Suprapubic skin (tissue), 4 donors: ENCODE data around the gene SLC8A1. TPM values are rescaled to one million over a fixed set of nuclear protein-coding genes. Genes with fewer than 3 reads are reported as not detected.

ENCODE experiments used
- DNase-seq, 2 donors: peaks; one replicate each; pipeline ENCODE4 v3.0.0-alpha.2; 2019; ENCODE audit warnings: low spot score in 2 of 2
- H3K27ac ChIP-seq: fragments of 200-600 bp; sonication (generic); one replicate; pipeline ENCODE4 v1.5.1; 2019
- H3K27me3 ChIP-seq: fragments of 200-600 bp; sonication (generic); one replicate; pipeline ENCODE4 v1.5.1; 2019
- H3K36me3 ChIP-seq: fragments of 200-600 bp; sonication (generic); one replicate; pipeline ENCODE4 v1.5.1; 2019
- H3K4me1 ChIP-seq: fragments of 200-600 bp; sonication (generic); one replicate; pipeline ENCODE4 v1.5.1; 2019
- H3K4me3 ChIP-seq: fragments of 200-600 bp; sonication (generic); one replicate; pipeline ENCODE4 v1.5.1; 2019; ENCODE audit warnings: mild to moderate bottlenecking
- H3K9me3 ChIP-seq: fragments of 200-600 bp; sonication (generic); one replicate; pipeline ENCODE4 v1.5.1; 2019
- CTCF ChIP-seq, 2 donors: fragments of 200-600 bp in 1 of 2; fragments of 450-650 bp in 1 of 2; sonication (generic) in 1 of 2; IDR thresholded peaks; one replicate each; pipeline ENCODE4 v1.5.1; 2016 to 2019; ENCODE audit warnings: antibody characterized with exemption in 2 of 2, mild to moderate bottlenecking in 1 of 2, moderate library complexity in 1 of 2
- EP300 ChIP-seq: sonication (generic); formaldehyde crosslinking; IDR thresholded peaks from one replicate; pipeline ENCODE4 v1.6.1; 2017; ENCODE audit warnings: antibody characterized with exemption
- POLR2A ChIP-seq, 2 donors: fragments of 450-650 bp; IDR thresholded peaks; one replicate each; pipeline ENCODE4 v1.6.1; 2017; ENCODE audit warnings: antibody characterized with exemption in 2 of 2, mild to moderate bottlenecking in 2 of 2, moderate library complexity in 2 of 2
- POLR2AphosphoS5 ChIP-seq, 3 donors: sonication (generic); formaldehyde crosslinking; IDR thresholded peaks; one replicate each; pipeline ENCODE4 v1.6.1; 2017; ENCODE audit warnings: antibody characterized with exemption in 3 of 3
- WGBS: methylation state at CpG from one replicate; pipeline ENCODE4 v1.1.5; 2018; 5-methylcytosine and 5-hydroxymethylcytosine counted together
- total RNA-seq, 4 donors: library from RNA; depleted of rRNA; stranded (reverse); fragments of >200 nt; gene quantifications; one replicate each; pipeline ENCODE4 v1.1.0, GENCODE V29; 2016

The SLC8A1 gene
- total RNA-seq, 4 donors from 2014 or later, result 2.4 to 14.4 (median 9.9) TPM

- no peaks in the 10 kb centered on the region for H3K9me3 ChIP-seq
- H3K27me3 ChIP-seq, result no peaks in the 10 kb centered on the region
- peaks cover 5% of the 10 kb centered on the region for H3K4me1 ChIP-seq
- H3K36me3 ChIP-seq, result no peaks in the 10 kb centered on the region
- no peak overlapping the region for H3K4me3 ChIP-seq
- H3K27ac ChIP-seq, result no peak overlapping the region
- DNase-seq, result no peak
- TF ChIP-seq POLR2A (IDR thresholded peaks at IDR 0.05) (no peak), POLR2AphosphoS5 (IDR thresholded peaks at IDR 0.05) (no peak), EP300 (no peak), CTCF (IDR thresholded peaks at IDR 0.05) (no peak)
- 64% methylated on average over 6 of the region's 6 CpGs for WGBS
Observed at GRCh38 chr2:40271094-40271493, 180.8 kb downstream of the SLC8A1 start.

GRCh38 chr2:40270372-40270771, 181.5 kb downstream of the SLC8A1 start:
- WGBS, result 83% methylated on average over 2 of the region's 2 CpGs
- TF ChIP-seq POLR2AphosphoS5 (IDR thresholded peaks at IDR 0.05) (no peak), EP300 (no peak), CTCF (IDR thresholded peaks at IDR 0.05) (no peak), POLR2A (IDR thresholded peaks at IDR 0.05) (no peak)

GRCh38 chr2:40268566-40268965, 183.3 kb downstream of the SLC8A1 start:
- peaks cover 5% of the 10 kb centered on the region for H3K4me1 ChIP-seq
- TF ChIP-seq EP300, result no peak
- TF ChIP-seq CTCF (IDR thresholded peaks at IDR 0.05), result no peak
- no peak for TF ChIP-seq POLR2A (IDR thresholded peaks at IDR 0.05)
- no peak for TF ChIP-seq POLR2AphosphoS5 (IDR thresholded peaks at IDR 0.05)
- no peaks in the 10 kb centered on the region for H3K36me3 ChIP-seq
- 75% methylated on average over 2 of the region's 2 CpGs for WGBS
- no peak for DNase-seq
- H3K9me3 ChIP-seq, result no peaks in the 10 kb centered on the region
- H3K27ac ChIP-seq, result no peak overlapping the region
- H3K27me3 ChIP-seq, result no peaks in the 10 kb centered on the region
- no peak overlapping the region for H3K4me3 ChIP-seq

More at GRCh38 chr2:40270372-40270771, 181.5 kb downstream of the SLC8A1 start:
- no peak for DNase-seq
- Histone ChIP-seq H3K4me3 (no peak overlapping the region), H3K4me1 (peaks cover 5% of the 10 kb centered on the region), H3K27me3 (no peaks in the 10 kb centered on the region), H3K9me3 (no peaks in the 10 kb centered on the region), H3K36me3 (no peaks in the 10 kb centered on the region), H3K27ac (no peak overlapping the region)

GRCh38 chr2:40266201-40266600, 185.7 kb downstream of the SLC8A1 start:
- no peaks in the 10 kb centered on the region for H3K9me3 ChIP-seq
- no peak overlapping the region for H3K27ac ChIP-seq
- 100% methylated on average over 1 of the region's 1 CpG for WGBS
- no peaks in the 10 kb centered on the region for H3K27me3 ChIP-seq
- no peak overlapping the region for H3K4me3 ChIP-seq
- TF ChIP-seq CTCF (IDR thresholded peaks at IDR 0.05), result no peak
- TF ChIP-seq POLR2A (IDR thresholded peaks at IDR 0.05), result no peak
- TF ChIP-seq EP300, result no peak
- TF ChIP-seq POLR2AphosphoS5 (IDR thresholded peaks at IDR 0.05), result no peak
- H3K36me3 ChIP-seq, result no peaks in the 10 kb centered on the region
- DNase-seq, result no peak
- no peaks in the 10 kb centered on the region for H3K4me1 ChIP-seq

- no peaks in the 10 kb centered on the region for H3K27me3 ChIP-seq
Observed at GRCh38 chr2:40265602-40266001, 186.3 kb downstream of the SLC8A1 start.

More at GRCh38 chr2:40265602-40266001, 186.3 kb downstream of the SLC8A1 start:
- Histone ChIP-seq H3K4me1 (no peaks in the 10 kb centered on the region), H3K27ac (no peak overlapping the region), H3K4me3 (no peak overlapping the region), H3K9me3 (no peaks in the 10 kb centered on the region), H3K36me3 (no peaks in the 10 kb centered on the region)
- TF ChIP-seq CTCF (IDR thresholded peaks at IDR 0.05) (no peak), POLR2A (IDR thresholded peaks at IDR 0.05) (no peak), POLR2AphosphoS5 (IDR thresholded peaks at IDR 0.05) (no peak), EP300 (no peak)
- no peak for DNase-seq
